GM19372 (cell line): ENCODE data around the gene ARRB1.
"Not testable (repeated sequence)": the region's sequence is repeated elsewhere in the genome, so short reads cannot be mapped to it uniquely, and the experiment has no call there.

ENCODE experiments used
- ATAC-seq: cut with Tn5 transposase; IDR thresholded peaks from one replicate; pipeline ENCODE4 v1.9.1; 2021; ENCODE audit warnings: mild to moderate bottlenecking, low read depth, moderate library complexity; ENCODE audit not compliant: unreplicated experiment

Gene ARRB1

GRCh38 chr11:75325713-75326438, 25.6 kb downstream of the ARRB1 start:
- ATAC-seq = no peak

- no peak for ATAC-seq
These were observed 26.7 kb downstream of the ARRB1 start for GRCh38 chr11:75324740-75325139.

GRCh38 chr11:75324189-75324588, 27.3 kb downstream of the ARRB1 start:
- no peak for ATAC-seq

- ATAC-seq = no peak
These were observed 27.9 kb downstream of the ARRB1 start for GRCh38 chr11:75323609-75324008.

- no peak for ATAC-seq
These were observed 30.8 kb downstream of the ARRB1 start for GRCh38 chr11:75320643-75321042.

- ATAC-seq = no peak
These were observed 31.3 kb downstream of the ARRB1 start for GRCh38 chr11:75320046-75320618.

GRCh38 chr11:75319035-75319877, 32.2 kb downstream of the ARRB1 start:
- no peak for ATAC-seq

GRCh38 chr11:75317446-75318122, 33.9 kb downstream of the ARRB1 start:
- ATAC-seq = no peak

- ATAC-seq = no peak
These were observed 36.0 kb downstream of the ARRB1 start for GRCh38 chr11:75315439-75315805.

GRCh38 chr11:75314771-75315438, 36.6 kb downstream of the ARRB1 start:
- ATAC-seq = no peak

- no peak for ATAC-seq
These were observed 37.8 kb downstream of the ARRB1 start for GRCh38 chr11:75313513-75314272.

GRCh38 chr11:75312346-75312745, 39.1 kb downstream of the ARRB1 start:
- ATAC-seq = no peak

- no peak for ATAC-seq
These were observed 39.6 kb downstream of the ARRB1 start for GRCh38 chr11:75311858-75312288.

GRCh38 chr11:75308986-75309385, 42.5 kb downstream of the ARRB1 start:
- ATAC-seq = no peak

- ATAC-seq = no peak
These were observed 43.3 kb downstream of the ARRB1 start for GRCh38 chr11:75308116-75308515.

- no peak for ATAC-seq
These were observed 44.4 kb downstream of the ARRB1 start for GRCh38 chr11:75307058-75307457.

GRCh38 chr11:75306529-75306928, 44.9 kb downstream of the ARRB1 start:
- no peak for ATAC-seq

- ATAC-seq = no peak
These were observed 45.5 kb downstream of the ARRB1 start for GRCh38 chr11:75305993-75306392.

GRCh38 chr11:75305452-75305851, 46.0 kb downstream of the ARRB1 start:
- ATAC-seq = no peak

GRCh38 chr11:75304941-75305340, 46.5 kb downstream of the ARRB1 start:
- not testable (repeated sequence) for ATAC-seq
